ENCODE measurements around the gene P2RX2.

The P2RX2 gene

DNA sequence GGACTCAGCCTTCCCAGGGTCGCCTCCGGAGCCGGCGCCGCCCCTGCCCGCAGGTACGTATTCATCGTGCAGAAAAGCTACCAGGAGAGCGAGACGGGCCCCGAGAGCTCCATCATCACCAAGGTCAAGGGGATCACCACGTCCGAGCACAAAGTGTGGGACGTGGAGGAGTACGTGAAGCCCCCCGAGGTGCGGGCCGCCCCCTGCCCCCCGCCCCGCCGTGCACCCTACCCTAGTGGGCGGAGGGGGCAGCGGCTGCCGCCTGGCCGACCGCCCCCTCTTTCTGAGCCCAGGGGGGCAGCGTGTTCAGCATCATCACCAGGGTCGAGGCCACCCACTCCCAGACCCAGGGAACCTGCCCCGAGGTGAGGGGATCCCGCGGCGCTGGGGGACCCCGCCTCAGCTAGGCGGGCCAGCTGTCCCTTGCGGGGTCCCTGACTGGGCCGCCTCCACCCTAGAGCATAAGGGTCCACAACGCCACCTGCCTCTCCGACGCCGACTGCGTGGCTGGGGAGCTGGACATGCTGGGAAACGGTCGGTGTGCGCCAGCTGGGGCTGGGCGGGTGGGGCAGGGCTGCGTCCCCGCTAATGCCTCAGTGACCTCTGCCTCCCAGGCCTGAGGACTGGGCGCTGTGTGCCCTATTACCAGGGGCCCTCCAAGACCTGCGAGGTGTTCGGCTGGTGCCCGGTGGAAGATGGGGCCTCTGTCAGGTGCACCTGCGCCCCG lies 973 bp downstream of the P2RX2 start:
- Mint-ChIP-seq H3K4me3 (no peak overlapping the region), H3K27ac (no peak overlapping the region)
- ATAC-seq, result peak; percentile 8

DNA sequence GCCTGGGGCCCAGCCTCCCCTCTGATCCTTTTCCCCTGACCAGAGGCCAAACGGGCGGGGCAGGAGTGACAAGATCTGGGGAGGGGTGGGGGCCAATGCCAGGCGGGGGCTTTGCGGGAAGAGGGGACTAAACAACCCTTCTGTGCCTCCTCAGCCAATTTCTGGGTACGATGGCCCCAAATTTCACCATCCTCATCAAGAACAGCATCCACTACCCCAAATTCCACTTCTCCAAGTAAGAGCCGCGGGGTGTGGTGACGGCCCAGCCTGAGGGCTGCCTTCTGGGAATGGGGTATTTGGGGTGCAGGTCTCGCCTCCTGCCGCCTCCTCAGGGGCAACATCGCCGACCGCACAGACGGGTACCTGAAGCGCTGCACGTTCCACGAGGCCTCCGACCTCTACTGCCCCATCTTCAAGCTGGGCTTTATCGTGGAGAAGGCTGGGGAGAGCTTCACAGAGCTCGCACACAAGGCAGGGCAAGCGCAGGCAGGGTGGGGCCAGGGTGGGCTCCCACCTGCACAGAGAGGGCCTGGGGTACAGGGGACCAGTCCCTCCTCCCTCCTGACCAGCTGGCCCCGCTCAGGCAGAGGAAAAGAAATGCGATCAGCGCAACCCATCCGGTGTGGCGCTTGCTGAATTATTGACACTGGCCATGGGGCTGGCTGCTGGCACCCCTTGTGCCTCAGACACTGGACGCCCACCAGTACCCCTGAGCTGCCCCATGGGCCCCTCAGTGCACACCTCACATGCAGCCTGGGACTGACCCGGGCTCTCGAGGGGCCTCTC lies 1.7 kb downstream of the P2RX2 start:
- Mint-ChIP-seq H3K4me3 (no peak overlapping the region), H3K27me3 (peaks cover 47% of the 10 kb centered on the region), H3K9me3 (peaks cover 8 to 9% of the 10 kb centered on the region in 2 donors), H3K4me1 (peaks cover 22% of the 10 kb centered on the region), H3K27ac (no peak overlapping the region)
- ATAC-seq (peak; percentile 13), DNase-seq (no peak)

More for the DNA sequence above, 973 bp downstream of the P2RX2 start:
- peaks cover 54% of the 10 kb centered on the region for H3K27me3 Mint-ChIP-seq
- H3K9me3 Mint-ChIP-seq, result peaks cover 8 to 9% of the 10 kb centered on the region in 2 donors
- no peak for DNase-seq
- peaks cover 28% of the 10 kb centered on the region for H3K4me1 Mint-ChIP-seq

DNA sequence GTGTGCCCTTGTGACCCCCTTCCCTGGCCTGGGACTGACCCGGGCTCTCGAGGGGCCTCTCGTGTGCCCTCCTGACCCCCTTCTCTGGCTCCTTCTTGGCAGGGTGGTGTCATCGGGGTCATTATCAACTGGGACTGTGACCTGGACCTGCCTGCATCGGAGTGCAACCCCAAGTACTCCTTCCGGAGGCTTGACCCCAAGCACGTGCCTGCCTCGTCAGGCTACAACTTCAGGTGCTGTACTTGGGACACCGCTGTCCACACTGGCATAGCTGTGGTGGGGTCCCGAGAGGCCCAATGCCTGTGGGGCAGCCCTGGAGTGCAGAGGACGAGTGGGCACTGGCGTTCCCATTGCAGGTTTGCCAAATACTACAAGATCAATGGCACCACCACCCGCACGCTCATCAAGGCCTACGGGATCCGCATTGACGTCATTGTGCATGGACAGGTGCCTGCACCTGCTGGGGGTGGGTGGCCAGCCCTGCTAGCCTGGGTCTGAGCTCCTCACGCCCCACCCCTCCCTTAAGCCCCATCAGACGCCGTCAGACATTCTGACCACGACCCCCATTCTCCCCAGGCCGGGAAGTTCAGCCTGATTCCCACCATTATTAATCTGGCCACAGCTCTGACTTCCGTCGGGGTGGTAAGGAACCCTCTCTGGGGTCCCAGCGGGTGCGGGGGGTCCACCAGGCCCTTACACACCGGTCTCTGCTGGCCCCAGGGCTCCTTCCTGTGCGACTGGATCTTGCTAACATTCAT lies 2.5 kb downstream of the P2RX2 start:
- peaks cover 39% of the 10 kb centered on the region for H3K27me3 Mint-ChIP-seq
- H3K4me3 Mint-ChIP-seq, result no peak overlapping the region
- H3K27ac Mint-ChIP-seq, result no peak overlapping the region
- DNase-seq (no peak), ATAC-seq (no peak)
- peaks cover 17% of the 10 kb centered on the region for H3K4me1 Mint-ChIP-seq
- peaks cover 8 to 9% of the 10 kb centered on the region in 2 donors for H3K9me3 Mint-ChIP-seq

DNA sequence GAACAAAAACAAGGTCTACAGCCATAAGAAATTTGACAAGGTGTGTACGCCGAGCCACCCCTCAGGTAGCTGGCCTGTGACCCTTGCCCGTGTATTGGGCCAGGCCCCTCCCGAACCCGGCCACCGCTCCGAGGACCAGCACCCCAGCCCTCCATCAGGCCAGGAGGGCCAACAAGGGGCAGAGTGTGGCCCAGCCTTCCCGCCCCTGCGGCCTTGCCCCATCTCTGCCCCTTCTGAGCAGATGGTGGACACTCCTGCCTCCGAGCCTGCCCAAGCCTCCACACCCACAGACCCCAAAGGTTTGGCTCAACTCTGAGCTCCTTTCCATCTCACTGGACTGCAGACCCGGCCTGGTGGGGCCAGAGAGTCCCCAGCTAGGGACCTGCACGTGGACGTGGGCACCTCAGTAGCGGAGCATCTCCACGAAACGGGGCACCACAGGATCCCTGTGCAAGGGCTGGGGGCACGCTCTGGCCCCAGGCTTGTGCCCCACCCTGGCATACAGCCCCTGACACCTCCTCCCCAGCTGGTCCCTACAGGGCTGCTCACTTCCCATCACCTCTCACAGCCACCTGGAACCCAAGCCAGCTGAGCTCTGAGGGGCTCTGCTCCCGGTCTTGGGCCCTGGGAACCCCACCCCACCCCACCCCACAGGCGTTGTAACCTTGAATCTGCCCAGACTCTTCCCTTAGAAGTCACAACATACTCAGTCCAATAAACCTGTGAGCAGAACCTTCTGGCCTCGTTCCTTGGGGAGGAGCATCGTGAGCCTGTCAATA lies 3.3 kb downstream of the P2RX2 start:
- peaks cover 31% of the 10 kb centered on the region for H3K27me3 Mint-ChIP-seq
- peaks cover 5 to 8% of the 10 kb centered on the region in 2 donors for H3K9me3 Mint-ChIP-seq
- ATAC-seq (no peak), DNase-seq (no peak)
- peaks cover 17% of the 10 kb centered on the region for H3K4me1 Mint-ChIP-seq
- no peak overlapping the region for H3K4me3 Mint-ChIP-seq
- peak overlapping the region in 1 of 2 donors; percentile 34 for H3K27ac Mint-ChIP-seq

DNA sequence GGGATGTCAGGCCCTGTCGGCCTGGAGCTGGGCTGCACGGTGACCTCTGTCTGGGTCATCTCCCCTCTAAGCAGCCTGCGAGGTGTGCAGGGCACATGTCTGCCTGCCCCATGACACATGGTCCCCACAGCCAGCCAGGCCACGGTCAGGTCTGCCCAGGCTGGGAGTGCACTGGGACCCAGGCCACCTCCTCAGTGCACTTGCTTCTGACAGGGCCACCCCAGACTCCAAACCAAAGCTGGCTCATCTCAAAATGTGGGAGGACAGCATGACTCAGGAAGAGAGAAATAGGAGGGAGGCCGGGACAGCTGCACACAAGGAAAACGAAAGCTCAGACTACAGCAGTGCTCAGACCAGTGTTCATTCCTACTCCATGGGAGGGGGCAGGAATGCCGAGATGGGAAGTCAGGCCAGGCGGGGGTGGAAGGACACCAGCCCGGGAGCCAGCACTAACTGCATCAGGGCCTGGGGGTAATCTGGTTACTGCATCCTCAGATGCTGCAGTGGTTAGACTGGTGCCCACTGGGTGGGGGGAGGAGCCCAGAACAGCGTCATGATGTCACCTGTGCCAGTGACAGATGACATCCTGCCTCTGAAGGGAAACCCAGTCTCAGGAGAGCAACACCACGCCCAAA lies 4.0 kb downstream of the P2RX2 start:
- Mint-ChIP-seq H3K9me3 (peaks cover 5 to 6% of the 10 kb centered on the region in 2 donors), H3K27me3 (peaks cover 24% of the 10 kb centered on the region), H3K4me1 (peaks cover 16% of the 10 kb centered on the region), H3K27ac (no peak overlapping the region), H3K4me3 (no peak overlapping the region)
- ATAC-seq, result no peak
- DNase-seq, result no peak

DNA sequence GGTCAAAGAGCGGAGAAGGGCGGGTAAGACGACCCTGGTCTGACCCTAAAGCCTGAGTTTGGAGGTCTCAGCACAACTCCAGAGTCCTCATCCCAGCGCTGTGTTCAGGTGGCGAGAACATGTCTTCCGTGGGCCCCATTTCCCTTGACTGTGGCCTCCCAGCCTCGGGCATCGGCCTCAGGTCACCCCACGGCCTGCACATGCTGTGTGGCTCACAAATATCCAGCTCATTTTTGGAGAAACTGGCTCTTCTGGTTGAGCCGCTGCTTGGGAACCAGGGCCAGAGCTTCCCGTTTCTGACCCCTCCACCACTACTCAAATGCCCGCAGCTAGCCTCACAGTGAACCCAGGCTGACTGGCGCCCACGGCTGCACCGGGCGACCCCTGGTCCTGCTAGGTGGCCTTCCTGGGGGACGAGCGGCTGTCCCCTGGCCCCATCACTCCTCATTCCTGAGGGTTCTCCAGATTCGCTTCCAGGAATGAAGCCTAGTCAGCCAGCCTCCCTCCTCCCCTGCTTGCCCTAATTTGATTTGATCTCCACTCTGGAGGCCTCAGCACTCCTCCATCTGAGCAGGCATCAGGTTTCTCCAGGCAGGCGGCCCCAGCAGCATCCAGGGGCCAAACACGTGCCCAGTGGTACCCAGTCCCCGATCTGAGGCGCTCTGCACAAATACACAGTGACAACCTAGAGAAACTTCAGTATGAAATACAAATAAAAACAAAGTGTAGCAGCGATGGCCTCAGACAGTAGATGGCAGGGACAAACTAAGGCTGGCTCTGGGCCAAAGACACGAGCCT lies 4.7 kb downstream of the P2RX2 start:
- no peak for ATAC-seq
- H3K27ac Mint-ChIP-seq, result peak overlapping the region in 1 of 2 donors; percentile 87
- H3K4me1 Mint-ChIP-seq, result peaks cover 8% of the 10 kb centered on the region
- H3K9me3 Mint-ChIP-seq, result no peaks in the 10 kb centered on the region
- H3K27me3 Mint-ChIP-seq, result peaks cover 17% of the 10 kb centered on the region
- no peak overlapping the region for H3K4me3 Mint-ChIP-seq
- DNase-seq, result no peak

DNA sequence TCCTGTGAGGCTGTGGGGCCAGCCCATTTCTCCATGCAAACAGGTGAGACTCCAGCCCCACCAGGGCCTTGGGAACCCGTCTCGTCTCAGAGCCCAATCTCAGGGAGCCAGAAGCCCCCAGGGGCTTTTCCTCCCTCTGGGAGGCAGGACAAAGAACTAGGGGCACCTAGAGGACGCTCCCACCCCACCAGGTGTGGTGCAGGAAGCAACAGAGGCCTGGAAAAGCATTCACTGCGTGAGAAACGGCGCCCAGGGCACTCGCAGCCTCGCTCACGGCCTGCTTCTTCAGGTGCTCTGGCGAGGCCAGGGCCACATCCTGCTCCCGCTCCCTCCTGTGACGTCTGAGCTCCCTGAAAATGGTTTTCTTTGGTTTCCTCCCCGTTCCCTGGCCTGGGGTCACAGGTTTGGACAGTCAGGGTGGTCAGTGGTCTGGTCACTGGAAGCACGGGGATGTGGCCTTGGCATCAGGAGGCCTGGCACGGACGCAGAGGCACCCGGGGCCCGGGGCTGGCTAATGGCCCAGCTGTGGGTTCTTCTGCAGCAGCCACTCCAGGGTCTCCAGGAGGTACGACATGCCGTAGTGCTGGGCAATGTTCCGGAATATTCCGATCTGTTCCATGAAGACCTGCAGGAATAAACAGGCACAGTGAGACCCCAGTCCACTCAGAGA lies 5.7 kb downstream of the P2RX2 start:
- no peak overlapping the region for H3K4me3 Mint-ChIP-seq
- H3K9me3 Mint-ChIP-seq, result no peaks in the 10 kb centered on the region
- DNase-seq (no peak), ATAC-seq (no peak)
- no peak overlapping the region for H3K27ac Mint-ChIP-seq
- H3K27me3 Mint-ChIP-seq, result peaks cover 15% of the 10 kb centered on the region
- peaks cover 8% of the 10 kb centered on the region for H3K4me1 Mint-ChIP-seq

DNA sequence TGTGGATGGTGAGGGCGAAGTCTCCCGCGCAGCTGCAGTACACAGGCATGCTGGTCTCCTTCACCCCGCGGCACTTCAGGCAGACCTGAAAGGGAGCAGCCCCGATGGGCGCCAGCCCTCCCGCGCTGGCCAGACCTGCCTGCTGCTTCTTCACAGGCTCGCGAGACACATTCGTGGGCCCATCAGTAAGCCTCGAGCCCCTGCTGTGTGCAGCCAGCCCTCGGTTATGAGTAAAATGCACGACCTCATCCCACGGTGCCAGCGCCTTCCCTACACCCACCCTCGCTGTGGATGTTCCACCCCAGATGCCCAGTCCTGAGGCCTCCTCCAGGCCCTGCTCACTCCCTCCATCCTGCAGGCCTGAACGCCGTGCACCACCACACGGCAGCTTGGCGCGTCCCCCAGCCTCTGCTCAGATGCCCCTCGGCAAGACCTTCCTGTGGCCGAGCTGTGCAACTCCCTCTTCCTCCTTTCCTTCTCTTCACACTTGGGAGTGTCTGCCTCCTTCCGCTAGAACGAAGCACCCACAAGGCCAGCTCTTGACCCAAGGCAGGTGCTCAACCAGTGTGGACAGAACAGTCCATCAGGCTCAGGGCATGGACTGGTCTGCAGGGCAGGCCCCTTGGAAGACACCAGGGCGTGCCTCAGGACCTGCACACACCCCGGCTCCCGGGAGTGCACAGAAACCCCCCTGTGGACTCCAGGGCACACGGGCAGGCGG lies 6.5 kb downstream of the P2RX2 start:
- H3K27me3 Mint-ChIP-seq, result peaks cover 12% of the 10 kb centered on the region
- no peak overlapping the region for H3K27ac Mint-ChIP-seq
- no peak for ATAC-seq
- DNase-seq, result no peak
- H3K4me1 Mint-ChIP-seq, result peaks cover 8% of the 10 kb centered on the region
- no peaks in the 10 kb centered on the region for H3K9me3 Mint-ChIP-seq
- H3K4me3 Mint-ChIP-seq, result no peak overlapping the region

DNA sequence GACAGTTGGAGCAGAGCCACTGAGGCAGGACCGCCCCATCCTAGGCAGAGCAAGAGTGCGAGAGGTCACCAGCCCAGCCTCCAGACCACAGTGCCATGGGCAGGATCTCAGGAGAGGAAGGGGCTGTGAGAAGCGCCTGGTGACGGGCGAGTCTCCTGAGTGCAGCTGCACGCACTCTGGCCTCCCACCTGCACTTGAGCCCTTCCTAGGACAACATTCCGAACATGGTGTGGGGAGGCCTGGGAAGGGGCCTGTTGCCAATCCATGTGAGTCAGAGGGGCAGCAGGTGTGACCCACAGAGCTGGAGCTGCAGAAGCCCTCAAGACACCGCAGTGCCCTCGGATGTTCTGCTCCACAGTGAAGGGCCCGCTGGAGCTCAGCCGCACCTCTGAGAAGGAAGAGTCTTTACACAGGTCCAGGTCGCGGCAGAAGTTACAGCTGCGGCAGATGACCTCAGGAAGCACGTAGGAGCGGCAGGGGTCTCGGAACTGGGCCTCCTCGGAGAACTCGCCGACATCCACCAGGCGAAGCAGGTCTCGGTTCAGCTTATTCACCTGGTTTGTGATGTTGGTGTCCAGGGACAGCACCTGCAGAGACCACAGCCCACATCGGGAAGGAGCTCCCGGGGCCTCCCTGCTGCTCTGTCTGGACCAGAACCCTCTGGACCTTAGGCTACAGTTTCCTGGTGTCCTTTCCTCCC lies 7.3 kb downstream of the P2RX2 start:
- no peak overlapping the region for H3K4me3 Mint-ChIP-seq
- H3K9me3 Mint-ChIP-seq, result no peaks in the 10 kb centered on the region
- H3K27ac Mint-ChIP-seq, result peak overlapping the region in 1 of 2 donors; percentile 85
- H3K27me3 Mint-ChIP-seq, result peaks cover 4% of the 10 kb centered on the region
- H3K4me1 Mint-ChIP-seq, result peaks cover 8% of the 10 kb centered on the region
- no peak for ATAC-seq
- DNase-seq, result no peak

DNA sequence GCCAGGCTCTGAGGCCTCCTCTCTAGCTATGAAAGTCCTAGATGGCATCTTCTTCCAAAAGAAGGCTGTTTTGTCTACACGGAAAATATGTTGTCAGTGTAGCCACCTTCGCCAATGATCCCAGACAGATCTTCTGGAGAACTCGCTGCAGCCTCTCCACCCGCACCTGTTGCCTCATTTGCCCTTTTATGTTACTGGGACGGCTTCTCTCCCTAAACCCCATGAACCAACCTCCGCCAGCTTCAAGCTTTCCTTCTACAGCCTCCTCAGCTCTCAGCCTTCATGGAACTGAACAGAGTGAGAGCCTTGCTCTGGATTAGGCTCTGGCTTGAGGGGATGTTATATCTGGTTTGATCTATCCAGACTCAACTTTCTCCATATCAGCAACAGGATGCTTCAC lies 10.8 kb downstream of the P2RX2 start:
- DNase-seq, result no peak
- Mint-ChIP-seq H3K4me1 (no peaks in the 10 kb centered on the region), H3K4me3 (no peak overlapping the region), H3K9me3 (no peaks in the 10 kb centered on the region), H3K27me3 (no peaks in the 10 kb centered on the region), H3K27ac (no peak overlapping the region)
- ATAC-seq, result no peak

DNA sequence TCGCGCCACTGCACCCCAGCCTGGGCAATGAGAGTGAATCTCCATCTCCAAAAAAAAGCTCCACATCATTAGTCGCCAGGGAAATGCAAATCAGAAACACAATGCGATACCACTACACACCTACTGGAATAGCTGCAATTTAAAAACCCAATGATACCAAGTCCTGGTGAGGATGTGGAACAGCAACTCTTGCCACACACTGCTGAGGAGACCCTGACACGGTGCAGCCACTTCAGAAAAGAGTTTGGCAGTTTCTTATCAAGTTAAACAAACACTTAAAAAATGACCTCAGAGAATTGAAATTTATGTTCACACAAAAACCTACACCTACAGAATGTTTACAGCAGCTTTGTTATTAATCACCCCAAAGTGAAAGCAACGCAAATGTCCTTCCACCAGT lies 12.1 kb downstream of the P2RX2 start:
- Mint-ChIP-seq H3K4me1 (no peaks in the 10 kb centered on the region), H3K4me3 (no peak overlapping the region), H3K27ac (no peak overlapping the region), H3K27me3 (no peaks in the 10 kb centered on the region), H3K9me3 (no peaks in the 10 kb centered on the region)
- no peak for DNase-seq
- no peak for ATAC-seq

DNA sequence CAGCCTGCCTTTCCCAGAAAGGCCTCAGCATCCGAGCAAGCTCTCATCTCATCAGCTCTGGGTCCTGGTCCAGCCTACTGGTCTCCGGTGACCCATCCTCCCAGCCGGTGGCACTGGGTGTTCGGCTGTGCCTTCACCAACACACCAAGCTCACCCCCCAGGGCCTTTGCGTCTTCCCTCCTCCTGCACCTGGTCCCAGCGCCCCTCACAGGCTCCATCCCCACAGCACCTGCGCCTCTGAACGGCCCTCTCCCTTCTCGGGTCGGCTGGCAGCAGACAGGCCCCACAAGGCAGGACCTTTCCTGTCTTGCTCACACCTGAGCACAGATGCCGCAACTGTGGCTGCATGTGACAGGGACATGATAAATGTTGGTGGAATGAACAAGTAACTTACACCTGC lies 13.1 kb downstream of the P2RX2 start:
- no peak overlapping the region for H3K4me3 Mint-ChIP-seq
- H3K27ac Mint-ChIP-seq, result no peak overlapping the region
- DNase-seq, result no peak
- H3K27me3 Mint-ChIP-seq, result no peaks in the 10 kb centered on the region
- H3K9me3 Mint-ChIP-seq, result no peaks in the 10 kb centered on the region
- no peak for ATAC-seq
- no peaks in the 10 kb centered on the region for H3K4me1 Mint-ChIP-seq
